H9 (cell line): Measurements from ENCODE around the gene GPC6. TPM values are rescaled to one million over a fixed set of nuclear protein-coding genes. Genes with fewer than 3 reads are reported as not detected.

Experiments
- DNase-seq: peaks from one replicate; pipeline ENCODE4 v3.0.0-alpha.2; 2017
- H2AFZ ChIP-seq: one replicate; pipeline ENCODE4 v1.6.1; 2013; ENCODE audit warnings: mild to moderate bottlenecking, low read length, control low read depth, moderate library complexity
- H2AK5ac ChIP-seq: 2 replicates; pipeline ENCODE4 v1.6.1; 2013; ENCODE audit warnings: low read length, control low read depth, mixed read lengths; ENCODE audit not compliant: insufficient read length
- H2BK120ac ChIP-seq: one replicate; pipeline ENCODE4 v1.6.1; 2013; ENCODE audit warnings: low read depth, mild to moderate bottlenecking, low read length, control low read depth, inconsistent platforms; ENCODE audit not compliant: poor library complexity, severe bottlenecking
- H2BK12ac ChIP-seq: 2 replicates; pipeline ENCODE4 v1.6.1; 2013; ENCODE audit warnings: low read length, control low read depth, mixed read lengths, low read depth; ENCODE audit not compliant: insufficient read length
- H2BK15ac ChIP-seq: 2 replicates; pipeline ENCODE4 v1.6.1; 2013; ENCODE audit warnings: low read depth, low read length, control low read depth
- H2BK20ac ChIP-seq: one replicate; pipeline ENCODE4 v1.6.1; 2013; ENCODE audit warnings: low read depth, mild to moderate bottlenecking, low read length, control low read depth, inconsistent platforms; ENCODE audit not compliant: poor library complexity, severe bottlenecking
- H2BK5ac ChIP-seq: 2 replicates; pipeline ENCODE4 v1.6.1; 2013; ENCODE audit warnings: low read length, control low read depth, mixed read lengths; ENCODE audit not compliant: insufficient read length
- H3K14ac ChIP-seq: 2 replicates; pipeline ENCODE4 v1.6.1; 2013; ENCODE audit warnings: low read length, control low read depth; ENCODE audit not compliant: insufficient read depth
- H3K18ac ChIP-seq: 2 replicates; pipeline ENCODE4 v1.6.1; 2013; ENCODE audit warnings: low read depth, mild to moderate bottlenecking, mixed read lengths, low read length, control low read depth; ENCODE audit not compliant: insufficient read length
- H3K23ac ChIP-seq: 2 replicates; pipeline ENCODE4 v1.6.1; 2013; ENCODE audit warnings: low read length, control low read depth, mixed read lengths, low read depth; ENCODE audit not compliant: insufficient read length
- H3K23me2 ChIP-seq: 2 replicates; pipeline ENCODE4 v1.6.1; 2013; ENCODE audit warnings: low read depth, mild to moderate bottlenecking, mixed read lengths, low read length, control low read depth; ENCODE audit not compliant: insufficient read length, poor library complexity, severe bottlenecking
- H3K27ac ChIP-seq: 2 replicates; pipeline ENCODE4 v1.5.1; 2013; ENCODE audit warnings: low read length, control low read depth, mixed read lengths, low read depth; ENCODE audit not compliant: insufficient read length
- H3K27me3 ChIP-seq: 2 replicates; pipeline ENCODE4 v1.6.1; 2013; ENCODE audit warnings: low read length, control low read depth, inconsistent platforms; ENCODE audit not compliant: insufficient read depth
- H3K4ac ChIP-seq: 2 replicates; pipeline ENCODE4 v1.6.1; 2013; ENCODE audit warnings: low read depth, mild to moderate bottlenecking, control low read depth, inconsistent platforms, low read length, moderate library complexity
- H3K4me1 ChIP-seq: 2 replicates; pipeline ENCODE4 v1.6.1; 2013; ENCODE audit warnings: low read length, control low read depth, inconsistent platforms; ENCODE audit not compliant: insufficient read depth
- H3K4me2 ChIP-seq: 2 replicates; pipeline ENCODE4 v1.6.1; 2013; ENCODE audit warnings: low read length, control low read depth, mixed read lengths; ENCODE audit not compliant: insufficient read length, insufficient read depth
- H3K56ac ChIP-seq: 2 replicates; pipeline ENCODE4 v1.6.1; 2013; ENCODE audit warnings: low read depth, mild to moderate bottlenecking, mixed read lengths, low read length, control low read depth; ENCODE audit not compliant: insufficient read length
- H3K79me1 ChIP-seq: 2 replicates; pipeline ENCODE4 v1.6.1; 2013; ENCODE audit warnings: low read depth, mild to moderate bottlenecking, moderate library complexity, low read length, control low read depth, inconsistent platforms; ENCODE audit not compliant: insufficient read depth, poor library complexity, severe bottlenecking
- H3K79me2 ChIP-seq: 2 replicates; pipeline ENCODE4 v1.6.1; 2013; ENCODE audit warnings: low read length, control low read depth, inconsistent platforms; ENCODE audit not compliant: insufficient read depth
- H3K9ac ChIP-seq: 2 replicates; pipeline ENCODE4 v1.6.1; 2013; ENCODE audit warnings: low read length, control low read depth, mixed read lengths; ENCODE audit not compliant: insufficient read length; ENCODE audit errors: extremely low read depth
- H3K9me3 ChIP-seq: one replicate; pipeline ENCODE4 v1.6.1; 2013; ENCODE audit warnings: low read depth, low read length, inconsistent platforms; ENCODE audit not compliant: control insufficient read depth
- H3T11ph ChIP-seq: one replicate; pipeline ENCODE4 v1.6.1; 2013; ENCODE audit warnings: mild to moderate bottlenecking, low read length, control low read depth, inconsistent platforms
- H4K20me1 ChIP-seq: one replicate; pipeline ENCODE4 v1.6.1; 2013; ENCODE audit not compliant: control insufficient read depth, insufficient read length, insufficient read depth
- H4K5ac ChIP-seq: 2 replicates; pipeline ENCODE4 v1.6.1; 2013; ENCODE audit warnings: low read depth, mild to moderate bottlenecking, mixed read lengths, low read length, control low read depth; ENCODE audit not compliant: insufficient read length
- H4K8ac ChIP-seq: replicated peaks from 2 replicates; pipeline ENCODE4 v1.6.1; 2013; ENCODE audit warnings: low read length, control low read depth, mixed read lengths, low read depth; ENCODE audit not compliant: insufficient read length
- H4K91ac ChIP-seq: 2 replicates; pipeline ENCODE4 v1.6.1; 2013; ENCODE audit warnings: low read depth, mild to moderate bottlenecking, moderate library complexity, mixed read lengths, low read length, control low read depth; ENCODE audit not compliant: insufficient read length
- H3K27ac Mint-ChIP-seq, 3 experiments: 2 replicates in 2 of 3; 3 replicates in 1 of 3; pipeline ENCODE4 v1.8.0; 2020 to 2021; ENCODE audit warnings: mixed read lengths in 3 of 3, mild to moderate bottlenecking in 1 of 3, moderate library complexity in 1 of 3
- H3K27me3 Mint-ChIP-seq: 2 replicates; pipeline ENCODE4 v1.8.0; 2021; ENCODE audit warnings: low read depth, mild to moderate bottlenecking, moderate library complexity, mixed read lengths
- H3K36me3 Mint-ChIP-seq, 3 experiments: 2 replicates in 2 of 3; 3 replicates in 1 of 3; pipeline ENCODE4 v1.8.0; 2020 to 2021; ENCODE audit warnings: low read depth in 3 of 3, mixed read lengths in 3 of 3; ENCODE audit not compliant: insufficient read depth in 1 of 3
- H3K4me1 Mint-ChIP-seq, 2 experiments: 2 replicates each; pipeline ENCODE4 v1.8.0; 2020; ENCODE audit warnings: mixed read lengths in 2 of 2
- H3K4me3 Mint-ChIP-seq, 2 experiments: 2 replicates in 1 of 2; 3 replicates in 1 of 2; pipeline ENCODE4 v1.8.0; 2020 to 2021; ENCODE audit warnings: mild to moderate bottlenecking in 2 of 2, mixed read lengths in 2 of 2, moderate library complexity in 1 of 2
- H3K9me3 Mint-ChIP-seq, 2 experiments: 2 replicates in 1 of 2; 3 replicates in 1 of 2; pipeline ENCODE4 v1.8.0; 2020; ENCODE audit warnings: mild to moderate bottlenecking in 2 of 2, mixed read lengths in 2 of 2, moderate library complexity in 1 of 2
- WGBS: extraction: QIAGEN DNeasy Blood & Tissue Kit; methylation state at CpG from one replicate; pipeline ENCODE4 v1.1.7; 2013; ENCODE audit warnings: missing lambda C conversion rate, low lambda C conversion rate, mixed read lengths; ENCODE audit not compliant: insufficient read length; ENCODE audit errors: extremely low coverage; 5-methylcytosine and 5-hydroxymethylcytosine counted together
- total RNA-seq: library from RNA; stranded (reverse); gene quantifications from 2 replicates; pipeline ENCODE4 v1.2.1, GENCODE V29; 2021
- TF ChIP-seq, protein P1 (sequence below): fragments of 200-600 bp; sonication (generic); conservative IDR thresholded peaks from 3 replicates; pipeline ENCODE4 v1.8.0; 2021; ENCODE audit warnings: antibody characterized with exemption, mild to moderate bottlenecking

GPC6 gene
- total RNA-seq, 1 experiment from 2014 or later, result 15.6 TPM

DNA sequence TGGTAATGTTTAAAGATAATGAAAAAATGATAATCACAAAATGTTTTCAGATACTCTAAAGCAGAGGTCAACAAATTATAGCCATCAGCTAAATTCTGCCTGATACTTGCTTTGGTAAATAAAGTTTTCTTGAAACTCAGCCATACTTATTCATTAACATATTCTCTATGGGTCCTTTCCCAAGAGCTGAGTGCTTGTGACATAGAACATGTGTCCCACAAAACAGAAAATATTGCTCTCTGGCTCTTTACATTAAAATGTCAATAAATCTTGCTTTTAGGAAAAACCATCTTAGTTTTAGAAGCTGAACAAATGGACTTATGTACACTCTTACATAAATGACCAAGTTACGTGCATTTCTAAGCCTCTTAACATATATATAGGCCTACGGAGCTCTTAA lies 945.8 kb downstream of the GPC6 start:
- Histone ChIP-seq H3K79me2 (no peaks in the 10 kb centered on the region), H2BK15ac (no peak overlapping the region), H2AFZ (no peak overlapping the region), H2BK12ac (no peak overlapping the region), H3K23ac (no peak overlapping the region), H3K4me2 (no peak overlapping the region), H2BK20ac (no peak overlapping the region), H3K27ac (no peak overlapping the region), H3K79me1 (no peaks in the 10 kb centered on the region), H3K14ac (no peak overlapping the region), H4K20me1 (no peaks in the 10 kb centered on the region), H3K18ac (no peak overlapping the region), H3K4ac (no peak overlapping the region), H3T11ph (no peak overlapping the region), H4K8ac (no peak overlapping the region), H3K4me1 (peaks cover 3% of the 10 kb centered on the region; the same call in 1 of the 2 replicates), H2BK120ac (no peak overlapping the region), H3K23me2 (no peaks in the 10 kb centered on the region), H3K56ac (no peak overlapping the region), H3K27me3 (no peaks in the 10 kb centered on the region; the same call in 1 of the 2 replicates), H3K9ac (no peak overlapping the region), H4K5ac (no peak overlapping the region), H4K91ac (no peak overlapping the region), H2BK5ac (no peak overlapping the region), H2AK5ac (no peak overlapping the region), H3K9me3 (no peaks in the 10 kb centered on the region)
- no peak overlapping the region for H3K4me3 Mint-ChIP-seq
- no CpG with 5 or more reads among the region's 2 CpGs for WGBS
- DNase-seq, result no peak
- TF ChIP-seq, protein P1, sequence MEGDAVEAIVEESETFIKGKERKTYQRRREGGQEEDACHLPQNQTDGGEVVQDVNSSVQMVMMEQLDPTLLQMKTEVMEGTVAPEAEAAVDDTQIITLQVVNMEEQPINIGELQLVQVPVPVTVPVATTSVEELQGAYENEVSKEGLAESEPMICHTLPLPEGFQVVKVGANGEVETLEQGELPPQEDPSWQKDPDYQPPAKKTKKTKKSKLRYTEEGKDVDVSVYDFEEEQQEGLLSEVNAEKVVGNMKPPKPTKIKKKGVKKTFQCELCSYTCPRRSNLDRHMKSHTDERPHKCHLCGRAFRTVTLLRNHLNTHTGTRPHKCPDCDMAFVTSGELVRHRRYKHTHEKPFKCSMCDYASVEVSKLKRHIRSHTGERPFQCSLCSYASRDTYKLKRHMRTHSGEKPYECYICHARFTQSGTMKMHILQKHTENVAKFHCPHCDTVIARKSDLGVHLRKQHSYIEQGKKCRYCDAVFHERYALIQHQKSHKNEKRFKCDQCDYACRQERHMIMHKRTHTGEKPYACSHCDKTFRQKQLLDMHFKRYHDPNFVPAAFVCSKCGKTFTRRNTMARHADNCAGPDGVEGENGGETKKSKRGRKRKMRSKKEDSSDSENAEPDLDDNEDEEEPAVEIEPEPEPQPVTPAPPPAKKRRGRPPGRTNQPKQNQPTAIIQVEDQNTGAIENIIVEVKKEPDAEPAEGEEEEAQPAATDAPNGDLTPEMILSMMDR, result no peak
- no peak overlapping the region for H3K27ac Mint-ChIP-seq
- no peaks in the 10 kb centered on the region for H3K36me3 Mint-ChIP-seq
- peaks cover 20 to 29% of the 10 kb centered on the region in 2 experiments for H3K4me1 Mint-ChIP-seq
- H3K9me3 Mint-ChIP-seq, result no peaks in the 10 kb centered on the region
- H3K27me3 Mint-ChIP-seq, result peaks cover 2% of the 10 kb centered on the region; the same call in 1 of the 2 replicates
